RWPE1 (cell line): ENCODE measurements around the gene APOBR.

Source experiments
- CTCF ChIA-PET: fragments of 350-600 bp; sonication (Branson Sonifier 250); formaldehyde crosslinking; extraction: SDS; loops from one replicate; lab custom pipeline; 2021; lab: Yijun Ruan, JAX
- POLR2A ChIA-PET: fragments of 400-600 bp; formaldehyde crosslinking; extraction: SDS; loops from one replicate; lab custom pipeline; 2020; ENCODE audit warnings: antibody characterized with exemption; ENCODE audit not compliant: low non-redundant PET; lab: Yijun Ruan, JAX
- DNase-seq: peaks from one replicate; pipeline ENCODE4 v3.0.0; 2012; ENCODE audit warnings: low spot score
- H3K27ac ChIP-seq: fragments of 450-650 bp; 2 replicates; pipeline ENCODE4 v1.5.1; 2017
- TF ChIP-seq, protein P1 (sequence below): fragments of 450-650 bp; conservative IDR thresholded peaks from 2 replicates; pipeline ENCODE4 v1.5.1; 2017; ENCODE audit warnings: low read depth, mild to moderate bottlenecking

APOBR gene

DNA sequence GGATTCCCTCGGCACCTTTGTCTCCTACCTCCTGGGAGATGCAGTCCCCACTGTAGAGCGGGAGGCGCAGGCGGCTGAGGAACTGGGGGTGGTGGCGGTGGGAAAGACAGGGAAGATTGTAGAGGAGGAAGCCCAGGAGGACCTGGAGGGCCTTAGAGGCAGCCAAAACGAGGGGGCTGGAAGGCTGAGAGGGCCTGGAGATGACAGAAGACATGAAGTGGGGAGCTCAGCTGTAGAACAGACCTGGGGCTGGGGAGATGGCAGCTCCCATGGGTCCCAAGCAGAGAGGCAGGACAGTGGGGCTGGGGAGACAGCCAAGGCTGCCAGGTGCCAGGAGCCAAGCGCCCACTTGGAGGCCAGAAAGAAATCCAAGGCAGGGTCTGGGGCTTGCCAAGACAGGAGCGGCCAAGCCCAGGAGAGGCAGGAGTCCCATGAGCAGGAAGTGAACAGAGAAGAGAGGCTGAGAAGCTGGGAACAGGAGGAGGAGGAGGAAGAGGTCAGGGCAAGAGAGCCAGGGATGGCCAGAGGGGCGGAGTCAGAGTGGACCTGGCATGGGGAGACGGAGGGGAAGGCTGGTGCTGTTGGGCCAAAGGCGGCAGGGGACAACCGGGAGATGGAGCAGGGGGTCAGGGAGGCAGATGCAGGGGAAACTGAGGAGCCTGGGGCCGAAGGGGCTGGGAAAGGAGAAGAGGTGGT is 803 bp downstream of the APOBR start:
- ChIA-PET POLR2A (no interaction called here), CTCF (no interaction called here)
- DNase-seq = no peak
- TF ChIP-seq, protein P1, sequence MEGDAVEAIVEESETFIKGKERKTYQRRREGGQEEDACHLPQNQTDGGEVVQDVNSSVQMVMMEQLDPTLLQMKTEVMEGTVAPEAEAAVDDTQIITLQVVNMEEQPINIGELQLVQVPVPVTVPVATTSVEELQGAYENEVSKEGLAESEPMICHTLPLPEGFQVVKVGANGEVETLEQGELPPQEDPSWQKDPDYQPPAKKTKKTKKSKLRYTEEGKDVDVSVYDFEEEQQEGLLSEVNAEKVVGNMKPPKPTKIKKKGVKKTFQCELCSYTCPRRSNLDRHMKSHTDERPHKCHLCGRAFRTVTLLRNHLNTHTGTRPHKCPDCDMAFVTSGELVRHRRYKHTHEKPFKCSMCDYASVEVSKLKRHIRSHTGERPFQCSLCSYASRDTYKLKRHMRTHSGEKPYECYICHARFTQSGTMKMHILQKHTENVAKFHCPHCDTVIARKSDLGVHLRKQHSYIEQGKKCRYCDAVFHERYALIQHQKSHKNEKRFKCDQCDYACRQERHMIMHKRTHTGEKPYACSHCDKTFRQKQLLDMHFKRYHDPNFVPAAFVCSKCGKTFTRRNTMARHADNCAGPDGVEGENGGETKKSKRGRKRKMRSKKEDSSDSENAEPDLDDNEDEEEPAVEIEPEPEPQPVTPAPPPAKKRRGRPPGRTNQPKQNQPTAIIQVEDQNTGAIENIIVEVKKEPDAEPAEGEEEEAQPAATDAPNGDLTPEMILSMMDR = no peak
- H3K27ac ChIP-seq = no peak overlapping the region

DNA sequence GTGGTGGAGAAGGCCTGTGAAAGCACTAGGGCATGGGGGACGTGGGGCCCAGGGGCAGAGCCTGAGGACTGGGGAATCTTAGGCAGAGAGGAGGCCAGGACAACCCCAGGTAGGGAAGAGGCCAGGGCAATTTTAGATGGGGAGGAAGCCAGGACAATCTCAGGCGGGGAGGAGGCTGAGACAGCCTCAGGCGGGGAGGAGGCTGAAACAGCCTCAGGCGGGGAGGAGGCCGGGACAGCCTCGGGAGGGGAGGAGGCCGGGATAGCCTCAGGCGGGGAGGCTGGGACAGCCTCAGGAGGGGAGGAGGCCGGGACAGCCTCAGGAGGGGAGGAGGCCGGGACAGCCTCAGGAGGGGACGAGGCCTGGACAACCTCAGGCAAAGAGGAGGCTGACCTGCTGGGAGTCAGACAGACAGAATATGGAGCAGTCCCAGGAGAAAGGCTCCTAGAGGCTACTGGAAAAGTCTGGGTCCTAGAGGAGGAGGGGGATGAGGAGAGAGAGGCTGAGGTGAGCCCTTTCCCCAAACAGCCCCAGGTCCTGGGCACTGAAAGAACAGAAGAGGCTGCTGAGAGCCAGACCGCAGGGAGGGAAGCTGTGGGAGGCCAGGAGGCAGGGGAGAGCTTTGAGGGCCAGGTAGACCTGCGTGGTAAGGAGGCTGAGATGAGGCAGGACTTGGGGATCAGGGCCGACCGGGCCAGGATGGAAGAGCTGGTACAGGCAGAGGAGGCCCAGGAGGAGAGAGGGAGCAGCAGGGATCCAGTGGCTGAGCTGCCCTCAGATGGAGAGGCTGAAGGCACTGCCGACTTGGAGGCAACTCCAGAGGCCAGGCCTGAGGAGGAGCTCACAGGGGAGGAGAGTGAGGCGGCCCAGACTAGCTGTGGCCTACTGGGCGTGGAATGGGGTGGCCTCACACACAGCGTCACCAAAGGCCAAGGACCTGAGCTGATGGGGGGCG is 1.6 kb downstream of the APOBR start:
- POLR2A ChIA-PET = no interaction called here
- TF ChIP-seq, protein P1 = no peak
- CTCF ChIA-PET = no interaction called here
- no peak for DNase-seq
- no peak overlapping the region for H3K27ac ChIP-seq

DNA sequence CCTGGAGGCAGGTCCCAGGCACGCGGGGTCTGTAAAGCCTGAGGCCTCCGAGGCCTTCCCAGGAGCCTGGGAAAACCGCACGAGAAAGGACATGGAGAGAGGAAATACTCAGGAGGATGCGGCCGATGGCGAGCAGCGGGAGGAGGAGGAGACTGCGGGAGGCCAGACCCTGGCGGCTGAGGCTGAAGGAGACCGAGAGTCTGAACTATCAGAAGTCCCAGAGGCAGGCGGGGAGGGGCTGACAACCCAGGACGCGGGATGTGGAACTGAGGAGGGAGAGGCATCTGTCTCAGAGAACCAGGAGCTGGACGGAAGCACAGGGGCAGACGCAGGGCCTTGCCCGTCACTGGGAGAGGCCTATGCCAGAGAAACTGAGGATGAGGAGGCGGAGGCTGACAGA is 2.4 kb downstream of the APOBR start:
- no peak for DNase-seq
- POLR2A ChIA-PET = no interaction called here
- H3K27ac ChIP-seq = no peak overlapping the region
- TF ChIP-seq, protein P1 = no peak
- CTCF ChIA-PET = no interaction called here

DNA sequence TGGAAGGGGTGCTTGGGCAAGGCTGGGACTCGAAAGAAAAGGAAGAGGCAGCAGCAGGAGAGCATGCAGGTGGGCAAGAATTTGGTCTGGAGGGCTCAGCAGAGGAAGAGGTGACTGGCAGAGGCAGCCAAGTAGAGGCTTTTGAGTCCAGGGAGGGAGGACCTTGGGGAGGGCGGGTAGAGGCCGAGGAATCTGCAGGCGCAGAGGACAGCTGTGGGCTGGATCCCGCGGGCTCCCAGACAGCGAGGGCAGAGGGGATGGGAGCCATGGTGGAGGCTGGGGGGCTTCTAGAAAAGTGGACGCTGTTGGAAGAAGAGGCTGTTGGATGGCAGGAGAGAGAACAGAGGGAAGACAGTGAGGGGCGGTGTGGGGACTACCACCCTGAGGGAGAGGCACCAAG is 2.9 kb downstream of the APOBR start:
- no peak for DNase-seq
- TF ChIP-seq, protein P1 = no peak
- ChIA-PET POLR2A (no interaction called here), CTCF (no interaction called here)
- no peak overlapping the region for H3K27ac ChIP-seq

DNA sequence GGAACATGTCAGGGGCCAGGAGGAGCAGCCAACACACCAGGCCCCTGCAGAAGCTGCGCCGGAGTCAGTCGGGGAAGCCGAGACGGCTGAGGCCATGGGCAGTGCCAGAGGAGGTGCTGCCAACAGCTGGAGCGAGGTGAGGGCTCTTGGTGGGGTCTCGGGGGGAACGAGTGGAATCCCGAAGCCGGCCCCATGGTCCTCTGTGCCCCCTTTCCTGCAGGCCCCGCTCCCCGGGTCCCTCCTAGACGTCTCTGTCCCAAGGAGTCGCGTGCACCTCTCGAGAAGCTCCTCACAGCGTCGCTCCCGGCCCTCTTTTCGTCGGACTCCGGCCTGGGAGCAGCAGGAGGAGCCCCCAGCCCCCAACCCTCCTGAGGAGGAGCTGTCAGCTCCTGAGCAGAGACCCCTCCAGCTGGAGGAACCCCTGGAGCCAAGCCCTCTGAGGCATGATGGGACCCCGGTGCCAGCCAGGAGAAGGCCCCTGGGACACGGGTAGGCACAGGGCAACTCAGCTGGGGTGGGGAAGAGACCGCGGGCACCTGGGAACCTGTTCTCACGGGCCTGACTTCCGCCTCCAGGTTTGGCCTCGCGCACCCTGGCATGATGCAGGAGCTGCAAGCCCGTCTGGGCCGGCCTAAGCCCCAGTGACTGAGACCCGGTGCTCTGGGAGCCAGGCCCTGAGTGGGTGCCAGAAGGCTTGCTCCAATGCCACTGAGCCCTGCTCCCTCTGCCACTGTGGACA is 3.6 kb downstream of the APOBR start:
- CTCF ChIA-PET = no interaction called here
- H3K27ac ChIP-seq = no peak overlapping the region

More for the DNA sequence above, 3.6 kb downstream of the APOBR start:
- POLR2A ChIA-PET = no interaction called here
- TF ChIP-seq, protein P1 = no peak
- DNase-seq = no peak
